Neural cell (in vitro differentiated cells): Measurements from ENCODE around the gene HIPK4. TPM values are rescaled to one million over a fixed set of nuclear protein-coding genes. Genes with fewer than 3 reads are reported as not detected.

Source experiments
- H2AFZ ChIP-seq: fragments of 200-600, 300-800 bp; sonication (generic), shearing (Covaris generic); 2 replicates; pipeline ENCODE4 v1.6.0; 2014; ENCODE audit warnings: low read depth, mild to moderate bottlenecking, antibody characterized with exemption, low read length, moderate library complexity
- H3F3A ChIP-seq: fragments of 200-600 bp; shearing (Covaris generic); 2 replicates; pipeline ENCODE4 v1.6.1; 2016; ENCODE audit warnings: mild to moderate bottlenecking, moderate library complexity, mixed read lengths, antibody characterized with exemption, low read length; ENCODE audit not compliant: insufficient read depth, poor library complexity, severe bottlenecking
- H3K27ac ChIP-seq: fragments of 200-600, 300-800 bp; sonication (generic), shearing (Covaris generic); 2 replicates; pipeline ENCODE4 v1.5.1; 2014; ENCODE audit warnings: mild to moderate bottlenecking, low read length, moderate library complexity
- H3K27me3 ChIP-seq: fragments of 300-800, 200-600 bp; sonication (generic), shearing (Covaris generic); 2 replicates; pipeline ENCODE4 v1.6.0; 2014; ENCODE audit warnings: mild to moderate bottlenecking, low read depth, low read length, moderate library complexity; ENCODE audit not compliant: insufficient read depth
- H3K36me3 ChIP-seq: fragments of 300-800, 200-600 bp; sonication (generic), shearing (Covaris generic); 2 replicates; pipeline ENCODE4 v1.5.1; 2014; ENCODE audit warnings: mild to moderate bottlenecking, antibody characterized with exemption, low read length, moderate library complexity; ENCODE audit not compliant: insufficient read depth
- H3K4me2 ChIP-seq: fragments of 300-800, 200-600 bp; sonication (generic), shearing (Covaris generic); 2 replicates; pipeline ENCODE4 v1.6.0; 2014; ENCODE audit warnings: mild to moderate bottlenecking, low read length
- H3K4me3 ChIP-seq: fragments of 300-800, 200-600 bp; sonication (generic), shearing (Covaris generic); 2 replicates; pipeline ENCODE4 v1.5.1; 2014; ENCODE audit warnings: mild to moderate bottlenecking, low read length, moderate library complexity
- H3K79me2 ChIP-seq: fragments of 200-600 bp; shearing (Covaris generic); replicated peaks from 2 replicates; pipeline ENCODE4 v1.6.0; 2014; ENCODE audit warnings: mild to moderate bottlenecking, low read length, moderate library complexity; ENCODE audit not compliant: insufficient read depth
- H3K9ac ChIP-seq: fragments of 300-800, 200-600 bp; sonication (generic), shearing (Covaris generic); 2 replicates; pipeline ENCODE4 v1.6.1; 2016; ENCODE audit warnings: mild to moderate bottlenecking, low read length, mixed read lengths
- H3K9me2 ChIP-seq: fragments of 200-600 bp; shearing (Covaris generic); 2 replicates; pipeline ENCODE4 v1.6.1; 2016; ENCODE audit warnings: mild to moderate bottlenecking, low read length, mixed read lengths; ENCODE audit not compliant: insufficient read depth
- H3K9me3 ChIP-seq: fragments of 200-600, 300-800 bp; sonication (generic), shearing (Covaris generic); 2 replicates; pipeline ENCODE4 v1.6.1; 2016; ENCODE audit warnings: mild to moderate bottlenecking, mixed run types, low read length, moderate library complexity, mixed read lengths
- H4K20me1 ChIP-seq: fragments of 200-600 bp; shearing (Covaris generic); 2 replicates; pipeline ENCODE4 v1.6.1; 2016; ENCODE audit warnings: mild to moderate bottlenecking, mixed run types; ENCODE audit not compliant: insufficient read depth
- EP300 ChIP-seq: fragments of 450-650 bp; conservative IDR thresholded peaks from 2 replicates; pipeline ENCODE4 v1.6.1; 2014; ENCODE audit warnings: antibody characterized with exemption, mild to moderate bottlenecking, moderate library complexity; ENCODE audit not compliant: poor library complexity, severe bottlenecking
- EZH2 ChIP-seq: fragments of 200-600, 300-800 bp; shearing (Covaris generic), sonication (generic); IDR thresholded peaks from 2 replicates; pipeline ENCODE4 v1.6.1; 2014; ENCODE audit warnings: antibody characterized with exemption, low read length, borderline replicate concordance, mild to moderate bottlenecking; ENCODE audit not compliant: insufficient read depth, poor library complexity, severe bottlenecking
- MXI1 ChIP-seq: fragments of 450-650 bp; conservative IDR thresholded peaks from 2 replicates; pipeline ENCODE4 v1.6.1; 2014; ENCODE audit warnings: antibody characterized with exemption, mild to moderate bottlenecking; ENCODE audit not compliant: poor library complexity, severe bottlenecking
- POLR2AphosphoS5 ChIP-seq: IDR thresholded peaks from 2 replicates; pipeline ENCODE4 v1.6.1; 2012
- RAD21 ChIP-seq: fragments of 450-650 bp; conservative IDR thresholded peaks from 2 replicates; pipeline ENCODE4 v1.6.1; 2014; ENCODE audit warnings: antibody characterized with exemption, mild to moderate bottlenecking, moderate library complexity
- SMC3 ChIP-seq: fragments of 450-650 bp; conservative IDR thresholded peaks from 2 replicates; pipeline ENCODE4 v1.6.1; 2014; ENCODE audit warnings: antibody characterized with exemption, mild to moderate bottlenecking, moderate library complexity; ENCODE audit not compliant: poor library complexity
- TAF1 ChIP-seq: IDR thresholded peaks from 2 replicates; pipeline ENCODE4 v1.6.1; 2012; ENCODE audit warnings: low read depth
- polyA plus RNA-seq: library from polyadenylated mRNA; depleted of rRNA; stranded (reverse); fragments of >200 nt; gene quantifications from 2 replicates; pipeline ENCODE4 v1.2.3, GENCODE V29; 2014
- TF ChIP-seq, protein P1 (sequence below): IDR thresholded peaks from 2 replicates; pipeline ENCODE4 v1.6.1; 2012; ENCODE audit warnings: borderline replicate concordance
- TF ChIP-seq, protein P2 (sequence below): fragments of 450-650 bp; IDR thresholded peaks from 2 replicates; pipeline ENCODE4 v1.5.1; 2014; ENCODE audit warnings: antibody characterized with exemption, mild to moderate bottlenecking, moderate library complexity; ENCODE audit not compliant: poor library complexity, severe bottlenecking

Gene HIPK4
- polyA plus RNA-seq, 1 donor from 2014 or later: not detected

DNA sequence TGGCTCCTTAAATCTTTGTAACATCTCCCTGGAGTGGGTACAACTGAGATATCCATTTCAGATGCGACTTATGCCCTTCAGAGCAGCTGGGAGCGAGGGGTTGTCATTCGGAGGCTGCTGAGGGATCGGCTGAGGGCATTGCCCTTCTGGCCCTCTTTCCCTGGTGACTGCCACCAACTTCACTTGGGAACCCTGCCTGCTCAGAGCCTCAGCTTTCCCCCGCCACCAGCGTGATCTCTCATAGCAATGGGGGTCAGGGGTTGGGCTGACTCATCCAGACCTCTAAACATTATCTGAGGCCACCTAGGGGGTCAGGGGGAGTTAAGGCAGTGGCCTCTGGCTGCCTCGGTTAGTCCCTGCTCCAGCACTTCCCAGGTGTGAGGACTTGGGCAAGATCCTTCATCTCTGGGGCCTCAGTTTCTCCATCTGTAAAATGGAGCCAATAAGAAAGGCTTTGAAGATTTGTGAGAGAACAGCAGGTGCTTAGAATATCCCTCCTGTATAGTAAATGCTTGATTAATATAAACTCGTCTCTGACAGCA lies 22.0 kb upstream of the HIPK4 start:
- Histone ChIP-seq H3K4me2 (no peak overlapping the region), H3K9me2 (no peaks in the 10 kb centered on the region), H2AFZ (no peak overlapping the region), H3K27ac (no peak overlapping the region), H3K4me3 (no peak overlapping the region), H3K36me3 (no peaks in the 10 kb centered on the region), H3F3A (no peaks in the 10 kb centered on the region), H3K27me3 (no peaks in the 10 kb centered on the region), H3K9ac (no peak overlapping the region), H3K9me3 (no peaks in the 10 kb centered on the region), H3K79me2 (no peaks in the 10 kb centered on the region), H4K20me1 (no peaks in the 10 kb centered on the region)
- TF ChIP-seq POLR2AphosphoS5: no peak
- no peak for TF ChIP-seq MXI1
- TF ChIP-seq RAD21: no peak
- TF ChIP-seq EP300: no peak
- no peak for TF ChIP-seq EZH2
- TF ChIP-seq, protein P1, sequence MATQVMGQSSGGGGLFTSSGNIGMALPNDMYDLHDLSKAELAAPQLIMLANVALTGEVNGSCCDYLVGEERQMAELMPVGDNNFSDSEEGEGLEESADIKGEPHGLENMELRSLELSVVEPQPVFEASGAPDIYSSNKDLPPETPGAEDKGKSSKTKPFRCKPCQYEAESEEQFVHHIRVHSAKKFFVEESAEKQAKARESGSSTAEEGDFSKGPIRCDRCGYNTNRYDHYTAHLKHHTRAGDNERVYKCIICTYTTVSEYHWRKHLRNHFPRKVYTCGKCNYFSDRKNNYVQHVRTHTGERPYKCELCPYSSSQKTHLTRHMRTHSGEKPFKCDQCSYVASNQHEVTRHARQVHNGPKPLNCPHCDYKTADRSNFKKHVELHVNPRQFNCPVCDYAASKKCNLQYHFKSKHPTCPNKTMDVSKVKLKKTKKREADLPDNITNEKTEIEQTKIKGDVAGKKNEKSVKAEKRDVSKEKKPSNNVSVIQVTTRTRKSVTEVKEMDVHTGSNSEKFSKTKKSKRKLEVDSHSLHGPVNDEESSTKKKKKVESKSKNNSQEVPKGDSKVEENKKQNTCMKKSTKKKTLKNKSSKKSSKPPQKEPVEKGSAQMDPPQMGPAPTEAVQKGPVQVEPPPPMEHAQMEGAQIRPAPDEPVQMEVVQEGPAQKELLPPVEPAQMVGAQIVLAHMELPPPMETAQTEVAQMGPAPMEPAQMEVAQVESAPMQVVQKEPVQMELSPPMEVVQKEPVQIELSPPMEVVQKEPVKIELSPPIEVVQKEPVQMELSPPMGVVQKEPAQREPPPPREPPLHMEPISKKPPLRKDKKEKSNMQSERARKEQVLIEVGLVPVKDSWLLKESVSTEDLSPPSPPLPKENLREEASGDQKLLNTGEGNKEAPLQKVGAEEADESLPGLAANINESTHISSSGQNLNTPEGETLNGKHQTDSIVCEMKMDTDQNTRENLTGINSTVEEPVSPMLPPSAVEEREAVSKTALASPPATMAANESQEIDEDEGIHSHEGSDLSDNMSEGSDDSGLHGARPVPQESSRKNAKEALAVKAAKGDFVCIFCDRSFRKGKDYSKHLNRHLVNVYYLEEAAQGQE: no peak
- TF ChIP-seq TAF1: no peak

DNA sequence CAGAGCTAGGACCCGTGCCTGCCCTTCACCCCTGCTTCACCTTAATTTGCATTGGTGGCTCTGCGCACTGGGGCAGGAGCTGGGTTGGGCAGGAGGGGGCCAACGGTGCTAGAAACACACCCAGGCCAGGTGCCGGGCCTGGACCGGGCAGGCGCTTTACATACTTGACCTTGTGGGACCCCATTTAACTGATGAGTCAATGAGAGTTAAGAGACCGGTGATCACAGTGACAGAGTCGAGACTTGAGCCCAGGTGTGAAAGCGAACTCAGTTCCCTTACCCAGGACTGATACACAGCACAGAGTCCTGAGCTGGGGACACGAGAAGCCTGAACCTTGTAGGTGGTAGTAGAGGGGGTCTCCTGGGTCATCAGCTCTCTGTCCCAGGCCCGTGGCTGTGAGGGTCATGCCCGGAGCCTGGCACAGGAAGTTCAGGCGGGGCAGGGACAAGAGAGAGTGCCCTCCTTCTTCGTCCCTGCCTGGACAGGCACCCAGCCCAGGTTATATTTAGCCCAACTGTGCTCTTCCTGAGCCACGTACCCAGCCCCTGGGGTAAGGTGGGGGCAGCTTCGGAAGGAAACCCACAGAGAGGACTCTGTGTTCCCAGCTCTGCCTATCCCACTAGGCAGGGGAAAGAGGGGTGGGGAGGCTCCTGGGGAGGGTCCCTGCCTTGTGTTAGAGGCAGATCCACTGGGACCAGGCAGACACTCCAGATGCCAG lies 21.3 kb upstream of the HIPK4 start:
- Histone ChIP-seq H3K79me2 (no peaks in the 10 kb centered on the region), H3K9me3 (no peaks in the 10 kb centered on the region), H3K4me2 (no peak overlapping the region), H3K9ac (no peak overlapping the region), H3K36me3 (no peaks in the 10 kb centered on the region), H2AFZ (no peak overlapping the region), H3K4me3 (no peak overlapping the region), H3K27ac (no peak overlapping the region), H4K20me1 (no peaks in the 10 kb centered on the region), H3K9me2 (no peaks in the 10 kb centered on the region), H3F3A (no peaks in the 10 kb centered on the region), H3K27me3 (no peaks in the 10 kb centered on the region)
- no peak for TF ChIP-seq MXI1
- TF ChIP-seq POLR2AphosphoS5: no peak
- TF ChIP-seq SMC3: no peak
- no peak for TF ChIP-seq EP300
- TF ChIP-seq, protein P2, sequence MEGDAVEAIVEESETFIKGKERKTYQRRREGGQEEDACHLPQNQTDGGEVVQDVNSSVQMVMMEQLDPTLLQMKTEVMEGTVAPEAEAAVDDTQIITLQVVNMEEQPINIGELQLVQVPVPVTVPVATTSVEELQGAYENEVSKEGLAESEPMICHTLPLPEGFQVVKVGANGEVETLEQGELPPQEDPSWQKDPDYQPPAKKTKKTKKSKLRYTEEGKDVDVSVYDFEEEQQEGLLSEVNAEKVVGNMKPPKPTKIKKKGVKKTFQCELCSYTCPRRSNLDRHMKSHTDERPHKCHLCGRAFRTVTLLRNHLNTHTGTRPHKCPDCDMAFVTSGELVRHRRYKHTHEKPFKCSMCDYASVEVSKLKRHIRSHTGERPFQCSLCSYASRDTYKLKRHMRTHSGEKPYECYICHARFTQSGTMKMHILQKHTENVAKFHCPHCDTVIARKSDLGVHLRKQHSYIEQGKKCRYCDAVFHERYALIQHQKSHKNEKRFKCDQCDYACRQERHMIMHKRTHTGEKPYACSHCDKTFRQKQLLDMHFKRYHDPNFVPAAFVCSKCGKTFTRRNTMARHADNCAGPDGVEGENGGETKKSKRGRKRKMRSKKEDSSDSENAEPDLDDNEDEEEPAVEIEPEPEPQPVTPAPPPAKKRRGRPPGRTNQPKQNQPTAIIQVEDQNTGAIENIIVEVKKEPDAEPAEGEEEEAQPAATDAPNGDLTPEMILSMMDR: no peak
